Hindlimb muscle (tissue), 1 donor: ENCODE measurements around the gene SH3TC2. TPM values are rescaled to one million over a fixed set of nuclear protein-coding genes. Genes with fewer than 3 reads are reported as not detected.
"Not testable (repeated sequence)": the region's sequence is repeated elsewhere in the genome, so short reads cannot be mapped to it uniquely, and the experiment has no call there.

Experiments used
- DNase-seq: peaks from one replicate; pipeline ENCODE4 v3.0.0-alpha.2; 2013
- polyA plus RNA-seq: library from polyadenylated mRNA; unstranded; fragments of 120-200 nt; gene quantifications from one replicate; pipeline ENCODE4 v1.2.1, GENCODE V29; 2013; ENCODE audit not compliant: insufficient read length

SH3TC2 gene
- 1.8 TPM for polyA plus RNA-seq

GRCh38 chr5:149063017-149063687 is at the start of gene SH3TC2:
TSS of gene SH3TC2 (minus strand) at chr5:149063062. CDS start at chr5:149063022, 40 bp downstream.
- DNase-seq: no peak

GRCh38 chr5:149110406-149110805 is 47.5 kb upstream of the SH3TC2 start:
- DNase-seq: no peak

GRCh38 chr5:149108651-149109280 is 45.9 kb upstream of the SH3TC2 start:
- DNase-seq: no peak

- DNase-seq: no peak
Observed at GRCh38 chr5:149100331-149100730, 37.5 kb upstream of the SH3TC2 start.

- no peak for DNase-seq
Observed at GRCh38 chr5:149099920-149100319, 37.1 kb upstream of the SH3TC2 start.

GRCh38 chr5:149094996-149095395 is 32.1 kb upstream of the SH3TC2 start:
- DNase-seq: no peak

- no peak for DNase-seq
Observed at GRCh38 chr5:149093625-149094024, 30.8 kb upstream of the SH3TC2 start.

GRCh38 chr5:149089796-149090195 is 26.9 kb upstream of the SH3TC2 start:
- no peak for DNase-seq

GRCh38 chr5:149088686-149089085 is 25.8 kb upstream of the SH3TC2 start:
- DNase-seq: no peak

GRCh38 chr5:149083846-149084245 is 21.0 kb upstream of the SH3TC2 start:
- no peak for DNase-seq

GRCh38 chr5:149082271-149082670 is 19.4 kb upstream of the SH3TC2 start:
- no peak for DNase-seq

GRCh38 chr5:149080294-149080693 is 17.4 kb upstream of the SH3TC2 start:
- DNase-seq: no peak

- no peak for DNase-seq
Observed at GRCh38 chr5:149079883-149080282, 17.0 kb upstream of the SH3TC2 start.

GRCh38 chr5:149074071-149074470 is 11.2 kb upstream of the SH3TC2 start:
- not testable (repeated sequence) for DNase-seq

- DNase-seq: no peak
Observed at GRCh38 chr5:149073213-149073612, 10.4 kb upstream of the SH3TC2 start.

GRCh38 chr5:149072791-149073190 is 9.9 kb upstream of the SH3TC2 start:
- DNase-seq: no peak

GRCh38 chr5:149072376-149072775 is 9.5 kb upstream of the SH3TC2 start:
- DNase-seq: no peak

GRCh38 chr5:149071756-149072155 is 8.9 kb upstream of the SH3TC2 start:
- no peak for DNase-seq

GRCh38 chr5:149071216-149071615 is 8.4 kb upstream of the SH3TC2 start:
- no peak for DNase-seq

- DNase-seq: no peak
Observed at GRCh38 chr5:149069711-149070110, 6.8 kb upstream of the SH3TC2 start.

- no peak for DNase-seq
Observed at GRCh38 chr5:149063896-149064478, 1.1 kb upstream of the SH3TC2 start.

- no peak for DNase-seq
Observed at GRCh38 chr5:149062371-149063016, 368 bp downstream of the SH3TC2 start.

GRCh38 chr5:149061341-149061740 is 1.5 kb downstream of the SH3TC2 start:
- DNase-seq: no peak

GRCh38 chr5:149060325-149060724 is 2.5 kb downstream of the SH3TC2 start:
- no peak for DNase-seq
